GM18505 (cell line): ENCODE data around the gene MCEE.
"Not testable (repeated sequence)": the region's sequence is repeated elsewhere in the genome, so short reads cannot be mapped to it uniquely, and the experiment has no call there.

Experiments used
- ATAC-seq: cut with Tn5 transposase; IDR thresholded peaks from one replicate; pipeline ENCODE4 v1.9.1; 2021; ENCODE audit not compliant: unreplicated experiment
- POLR2A ChIP-seq: IDR thresholded peaks from 4 replicates; pipeline ENCODE4 v1.6.1; 2011; ENCODE audit warnings: borderline replicate concordance; ENCODE audit not compliant: insufficient read depth, insufficient read length; ENCODE audit errors: extremely low read depth

The MCEE gene

DNA sequence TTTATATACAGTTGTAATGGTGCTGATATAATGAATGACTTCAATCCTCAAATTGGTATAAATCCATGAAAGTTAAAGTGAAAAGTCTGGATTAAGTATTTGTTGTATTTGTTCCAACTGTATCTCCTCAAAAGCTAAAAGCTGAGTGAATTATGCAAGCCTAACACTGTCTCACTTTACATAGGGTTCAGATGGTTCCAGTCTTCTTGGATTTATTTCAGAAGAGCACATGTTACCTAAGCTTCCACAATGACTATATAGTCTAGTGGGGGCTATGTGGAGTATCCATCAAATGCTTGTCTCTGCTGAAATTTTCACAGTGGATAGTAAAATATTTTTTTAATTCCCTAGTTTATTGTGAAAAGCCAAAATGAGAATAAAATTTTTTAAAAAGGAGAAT is 13.0 kb downstream of the MCEE start:
- no peak for ATAC-seq
- no peak for TF ChIP-seq POLR2A

DNA sequence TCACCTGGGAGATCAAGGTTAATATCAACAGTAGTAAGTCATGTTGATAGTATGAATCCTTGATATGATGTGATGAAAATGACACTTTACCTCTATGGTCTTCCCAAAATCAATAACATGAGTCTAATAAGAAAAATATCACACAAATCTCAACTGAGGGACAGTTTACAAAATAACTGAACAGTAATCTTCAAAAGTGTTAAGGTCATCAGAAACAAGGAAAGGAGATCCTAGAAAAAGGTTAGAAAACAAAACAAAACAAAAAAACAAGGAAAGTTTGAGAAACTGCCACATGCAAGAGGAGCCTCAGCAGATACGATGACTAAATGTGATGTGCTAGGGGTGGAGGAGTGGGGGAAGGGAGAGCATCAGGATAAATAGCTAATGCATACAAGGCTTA is 16.2 kb downstream of the MCEE start:
- no peak for TF ChIP-seq POLR2A
- ATAC-seq = no peak

DNA sequence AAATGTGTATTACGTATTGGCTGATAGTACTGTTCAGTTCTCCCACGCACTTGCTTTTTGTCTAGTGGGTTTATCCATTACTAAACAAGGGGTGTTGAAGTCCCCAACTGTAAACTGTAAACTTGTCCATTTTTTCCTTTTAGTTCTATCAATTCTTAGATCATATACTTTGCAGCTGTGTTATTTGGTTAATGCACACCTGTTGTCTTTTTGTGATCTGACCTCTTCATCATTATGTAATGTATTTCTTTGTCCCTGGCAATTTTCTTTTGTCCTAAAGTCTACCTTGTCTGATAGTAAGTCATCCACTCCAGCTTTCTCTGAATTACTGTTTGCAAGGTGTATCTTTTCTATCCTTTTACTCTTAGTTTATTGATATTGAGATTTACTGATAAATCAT is 21.9 kb downstream of the MCEE start:
- no peak for ATAC-seq
- TF ChIP-seq POLR2A = no peak

DNA sequence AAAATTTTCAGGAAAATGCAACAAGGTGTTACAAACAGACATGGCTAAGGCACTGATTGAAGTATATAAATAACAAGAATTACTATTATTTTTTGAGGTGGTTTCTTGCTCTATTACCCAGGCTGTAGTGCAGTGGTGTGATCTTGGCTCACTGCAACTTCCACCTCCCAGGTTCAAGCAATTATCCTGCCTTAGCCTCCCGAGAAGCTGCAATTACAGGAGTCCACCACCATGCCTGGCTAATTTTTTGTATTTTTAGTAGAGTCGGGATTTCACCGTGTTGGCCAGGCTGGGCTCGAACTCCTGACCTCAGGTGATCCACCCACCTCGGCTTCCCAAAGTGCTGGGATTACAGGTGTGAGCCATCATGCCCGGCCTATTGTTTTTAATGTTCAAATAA is 23.6 kb downstream of the MCEE start:
- ATAC-seq = not testable (repeated sequence)

DNA sequence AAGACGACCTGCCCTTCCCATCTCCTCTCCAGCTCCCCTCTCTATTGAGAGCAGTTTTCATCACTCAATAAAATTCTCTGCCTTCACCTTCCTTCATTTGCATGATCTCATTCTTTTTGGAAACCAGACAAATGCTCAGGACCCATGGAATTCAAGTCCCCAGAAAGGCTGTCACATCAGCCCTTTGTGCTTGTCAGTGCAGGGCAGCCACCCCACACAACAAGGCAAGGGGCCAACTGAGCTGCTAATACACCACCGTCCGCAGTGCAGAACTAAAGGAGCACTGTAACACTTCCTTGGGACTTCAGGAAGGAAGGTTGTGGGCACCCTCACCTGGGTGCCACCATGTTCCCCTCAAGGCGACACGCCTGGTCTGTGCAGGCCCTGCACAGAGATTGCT is 26.2 kb downstream of the MCEE start:
- ATAC-seq = no peak
- no peak for TF ChIP-seq POLR2A

DNA sequence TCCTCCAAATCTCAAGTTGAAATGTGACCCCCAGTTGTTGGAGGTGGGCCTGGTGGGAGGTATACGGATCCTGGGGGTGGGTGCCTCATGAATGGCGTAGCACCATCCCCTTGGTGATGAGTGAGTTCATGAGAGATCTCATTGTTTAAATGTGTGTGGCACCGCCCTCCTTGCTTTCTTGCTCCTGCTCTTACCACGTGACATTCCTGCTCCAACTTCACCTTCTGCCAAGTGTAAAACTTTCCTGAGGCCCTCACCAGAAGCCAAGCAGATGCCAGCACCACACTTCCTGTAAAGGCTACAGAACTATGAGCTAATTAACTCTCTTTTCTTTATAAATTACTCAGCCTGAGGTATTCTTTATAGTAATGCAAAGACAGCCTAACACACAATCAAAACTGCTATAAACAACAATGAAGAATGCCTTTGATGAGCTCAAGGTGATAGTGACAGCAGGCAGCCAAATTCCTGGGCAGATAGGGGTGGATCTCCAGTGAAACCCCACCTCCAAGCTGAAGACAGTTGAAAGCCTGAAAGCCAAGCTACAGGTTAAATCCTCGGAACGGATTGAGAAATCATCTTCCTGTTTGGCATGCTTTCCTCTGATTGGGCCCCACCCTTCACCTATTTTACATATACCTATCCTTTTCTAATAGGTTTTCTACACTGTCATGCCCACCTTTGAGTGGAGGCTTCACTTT is 26.9 kb downstream of the MCEE start:
- ATAC-seq = no peak
- TF ChIP-seq POLR2A = no peak

DNA sequence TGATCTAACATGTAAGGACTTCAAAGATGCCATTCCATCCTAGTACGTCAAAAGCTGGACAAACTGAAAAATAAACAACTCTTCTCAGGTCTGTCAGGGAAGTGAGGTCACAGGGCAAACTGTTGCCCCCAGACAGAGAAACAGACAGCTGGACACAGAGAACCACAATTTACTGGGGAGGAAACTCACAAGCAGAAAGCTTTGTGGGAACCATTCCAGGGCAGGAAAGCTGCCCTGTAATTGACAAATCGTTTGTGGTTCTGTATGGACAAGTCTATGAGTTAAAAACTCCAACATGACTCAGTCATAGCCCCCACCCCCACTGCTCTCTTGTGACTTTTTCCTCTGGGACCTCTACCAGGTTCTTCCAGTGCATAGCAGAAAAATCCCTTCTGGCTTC is 28.4 kb downstream of the MCEE start:
- TF ChIP-seq POLR2A = no peak
- no peak for ATAC-seq

DNA sequence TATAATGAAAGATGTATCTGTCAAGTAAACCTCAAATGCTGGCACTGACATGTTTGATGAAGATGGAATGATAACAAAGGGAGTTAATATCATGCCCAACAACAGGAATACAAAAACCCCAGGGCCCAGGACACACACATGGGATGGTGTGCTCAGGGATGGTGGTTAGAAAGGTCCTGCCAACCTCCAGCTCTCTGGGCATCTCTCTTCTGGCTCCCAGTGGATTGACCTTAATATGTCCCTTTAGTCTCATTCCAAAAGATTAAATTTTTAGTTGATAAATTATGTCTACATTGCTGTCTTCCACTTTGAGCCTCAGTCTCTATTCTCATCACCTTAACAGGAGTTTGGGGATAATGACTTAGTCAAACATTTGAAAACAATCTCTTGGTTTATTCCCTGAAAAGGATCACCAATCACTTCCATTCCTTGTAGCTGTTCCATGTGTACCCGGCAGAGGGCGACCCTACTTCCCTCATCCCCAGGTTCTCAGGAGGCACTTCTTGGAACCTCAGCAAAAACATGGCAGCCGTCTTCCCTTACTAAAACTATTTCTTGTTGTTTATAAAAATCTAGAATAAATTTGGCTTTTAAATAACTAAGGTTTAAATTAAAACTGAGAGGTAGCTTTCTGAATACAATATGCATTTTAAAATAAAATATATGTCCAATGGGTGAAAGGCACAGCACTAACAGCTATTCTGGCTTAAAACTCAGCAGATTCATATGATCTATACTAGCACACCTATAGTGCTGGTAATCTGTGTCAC is 29.6 kb downstream of the MCEE start:
- TF ChIP-seq POLR2A = no peak
- no peak for ATAC-seq

DNA sequence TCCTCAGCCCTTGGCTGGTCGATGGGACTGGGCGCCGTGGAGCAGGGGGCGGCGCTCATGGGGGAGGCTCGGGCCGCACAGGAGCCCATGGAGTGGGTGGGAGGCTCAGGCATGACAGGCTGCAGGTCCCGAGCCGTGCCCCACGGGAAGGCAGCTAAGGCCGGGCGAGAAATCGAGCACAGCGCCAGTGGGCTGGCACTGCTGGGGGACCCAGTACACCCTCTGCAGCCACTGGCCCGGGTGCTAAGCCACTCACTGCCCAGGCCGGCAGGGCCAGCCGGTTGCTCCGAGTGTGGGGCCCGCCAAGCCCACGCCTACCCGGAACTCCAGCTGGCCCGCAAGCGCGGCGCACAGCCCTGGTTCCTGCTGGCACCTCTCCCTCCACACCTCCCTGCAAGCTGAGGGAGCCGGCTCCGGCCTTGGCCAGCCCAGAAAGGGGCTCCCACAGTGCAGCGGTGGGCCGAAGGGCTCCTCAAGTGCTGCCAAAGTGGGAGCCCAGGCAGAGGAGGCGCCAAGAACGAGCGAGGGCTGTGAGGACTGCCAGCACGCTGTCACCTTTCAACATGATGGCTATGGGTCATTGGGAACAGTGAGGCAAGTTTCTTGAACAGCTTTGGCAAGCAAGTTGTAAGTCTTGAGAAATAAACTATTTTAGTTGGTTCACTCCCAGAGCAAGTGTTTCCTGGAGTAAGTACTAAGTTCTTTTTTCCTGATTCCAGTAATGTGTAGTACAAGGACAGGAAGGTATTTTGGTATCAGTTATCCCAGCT is 37.4 kb downstream of the MCEE start:
- not testable (repeated sequence) for ATAC-seq

DNA sequence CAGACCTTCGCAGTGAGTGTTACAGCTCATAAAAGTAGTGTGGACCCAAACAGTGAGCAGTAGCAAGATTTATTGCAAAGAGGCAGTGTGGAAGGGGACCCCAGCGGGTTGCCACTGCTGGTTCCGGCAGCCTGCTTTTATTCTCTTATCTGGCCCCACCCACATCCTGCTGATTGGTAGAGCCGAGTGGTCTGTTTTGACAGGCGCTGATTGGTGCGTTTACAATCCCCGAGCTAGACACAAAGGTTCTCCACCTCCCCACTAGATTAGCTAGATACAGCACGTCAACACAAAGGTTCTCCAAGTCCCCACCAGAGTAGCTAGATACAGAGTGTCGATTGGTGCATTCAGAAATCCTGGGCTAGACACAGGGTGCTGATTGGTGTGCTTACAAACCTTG is 38.2 kb downstream of the MCEE start:
- ATAC-seq = not testable (repeated sequence)

DNA sequence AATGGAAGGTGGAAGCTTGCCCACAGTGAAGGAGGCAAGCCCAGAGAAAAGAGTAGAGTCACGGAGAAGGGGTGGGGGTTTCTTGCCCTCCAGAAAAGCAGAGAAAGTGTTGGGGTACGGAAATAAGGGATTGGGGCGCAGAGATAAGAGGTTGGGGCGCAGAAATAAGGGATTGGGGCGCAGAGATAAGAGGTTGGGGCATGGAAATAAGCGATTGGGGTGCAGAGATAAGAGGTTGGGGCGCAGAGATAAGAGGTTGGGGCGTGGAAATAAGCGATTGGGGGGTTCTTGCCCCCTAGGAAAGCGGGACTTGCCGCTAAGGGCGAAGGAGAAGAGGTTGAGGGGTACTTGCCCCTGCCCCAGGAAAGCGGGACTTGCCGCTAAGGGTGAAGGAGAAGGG is 40.6 kb downstream of the MCEE start:
- not testable (repeated sequence) for ATAC-seq

DNA sequence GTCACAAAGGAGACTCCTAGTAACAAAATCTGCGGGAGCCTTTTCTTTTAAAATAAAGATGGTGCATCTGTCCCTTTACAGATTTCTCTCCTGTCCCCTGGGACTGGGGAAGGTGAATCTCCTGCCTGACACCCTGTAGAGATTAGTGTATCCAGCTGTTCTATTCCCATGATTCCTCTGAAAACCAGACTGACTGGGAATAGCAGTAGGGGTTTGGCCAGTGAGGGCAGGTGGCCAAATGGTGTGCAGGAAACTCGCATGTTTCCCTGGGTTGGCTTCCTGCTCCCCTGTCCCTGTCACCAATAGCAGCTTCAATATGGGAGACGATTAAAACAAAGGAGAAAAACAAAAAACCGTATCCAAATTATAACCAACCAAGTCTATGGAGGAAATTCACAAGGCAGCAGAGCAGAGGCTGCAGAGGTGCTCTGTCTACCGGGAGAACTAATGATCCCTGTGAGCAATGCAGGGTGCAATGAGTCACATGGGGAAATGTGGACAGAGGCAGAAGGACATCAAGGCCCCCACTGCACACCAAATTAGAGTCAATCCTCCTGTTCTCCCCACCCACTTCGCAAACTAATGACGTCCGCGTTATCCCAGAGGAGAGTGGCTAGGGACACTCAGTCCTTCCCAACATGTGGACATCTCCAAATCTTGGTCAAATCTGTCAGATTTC is 44.6 kb downstream of the MCEE start:
- ATAC-seq = not testable (repeated sequence)

DNA sequence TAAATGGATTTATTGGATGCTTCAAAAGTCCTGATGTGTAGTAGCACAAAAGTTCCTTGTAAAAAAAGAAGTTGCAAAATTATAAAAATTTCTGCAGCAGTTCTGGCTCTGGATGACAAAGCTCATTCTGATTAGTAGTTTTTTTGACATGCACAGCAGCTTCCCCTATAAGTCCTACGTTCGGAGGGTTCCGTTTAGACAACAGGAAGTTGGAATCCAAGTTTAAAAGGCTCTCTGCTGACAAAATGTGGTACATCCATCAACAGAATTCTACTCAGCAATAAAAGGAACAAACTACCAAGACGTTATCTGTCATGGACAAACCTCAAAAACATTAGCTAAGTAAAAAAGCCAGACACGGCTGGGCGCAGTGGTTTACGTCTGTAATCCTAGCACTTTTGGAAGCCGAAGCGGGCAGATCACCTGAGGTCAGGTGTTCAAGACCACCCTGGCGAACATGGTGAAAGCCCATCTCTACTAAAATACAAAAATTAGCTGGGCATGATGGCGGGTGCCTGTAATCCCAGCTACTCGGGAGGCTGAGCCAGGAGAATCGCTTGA is 46.2 kb downstream of the MCEE start:
- not testable (repeated sequence) for ATAC-seq

DNA sequence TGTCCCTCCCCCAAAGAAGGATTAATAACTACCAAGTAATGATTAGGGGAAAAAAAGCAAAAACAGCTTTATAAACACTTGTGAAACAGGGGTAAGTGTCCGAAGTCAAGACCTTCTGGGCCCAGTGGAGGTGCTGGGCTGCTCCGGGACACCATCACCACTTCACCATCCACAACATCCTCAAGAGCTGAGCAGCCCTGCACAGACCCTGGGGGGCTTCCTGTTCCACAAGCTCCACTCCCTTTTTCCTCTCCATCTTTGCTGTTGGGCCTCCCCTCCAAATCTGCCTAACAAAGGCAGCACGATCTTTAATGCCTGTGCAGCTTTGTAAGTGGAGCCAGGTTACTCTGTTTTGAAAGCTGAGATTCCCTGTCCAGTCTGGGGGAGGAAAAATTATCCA is 46.7 kb downstream of the MCEE start:
- not testable (repeated sequence) for ATAC-seq
